SJSA1 (cell line): ENCODE results near the gene NSG1. TPM values are rescaled to one million over a fixed set of nuclear protein-coding genes. Genes with fewer than 3 reads are reported as not detected.
A peak's percentile ranks its signal among the peaks of the same experiment; 100 is the strongest.
"Not testable (repeated sequence)": the region's sequence is repeated elsewhere in the genome, so short reads cannot be mapped to it uniquely, and the experiment has no call there.

ENCODE experiments used
- DNase-seq, 2 experiments: peaks; one replicate each; pipeline ENCODE4 v3.0.0-alpha.2; 2015 to 2020; ENCODE audit warnings: low spot score in 2 of 2, low read depth in 1 of 2
- H3K27ac ChIP-seq: fragments of 250-450 bp; sonication (Bioruptor Pico); 2 replicates; pipeline ENCODE4 v1.5.1; 2020; ENCODE audit warnings: mild to moderate bottlenecking, moderate library complexity
- H3K27me3 ChIP-seq: fragments of 250-450 bp; sonication (Bioruptor Pico); replicated peaks from 2 replicates; pipeline ENCODE4 v1.5.1; 2020; ENCODE audit warnings: mild to moderate bottlenecking, moderate library complexity
- H3K36me3 ChIP-seq: fragments of 250-450 bp; sonication (Bioruptor Pico); 2 replicates; pipeline ENCODE4 v1.5.1; 2020; ENCODE audit warnings: mild to moderate bottlenecking
- H3K4me1 ChIP-seq: fragments of 250-450 bp; sonication (Bioruptor Pico); replicated peaks from 2 replicates; pipeline ENCODE4 v1.6.1; 2021; ENCODE audit warnings: mild to moderate bottlenecking
- H3K4me3 ChIP-seq: fragments of 250-450 bp; sonication (Bioruptor Pico); 2 replicates; pipeline ENCODE4 v1.5.1; 2020; ENCODE audit warnings: mild to moderate bottlenecking
- H3K9me3 ChIP-seq: fragments of 250-450 bp; sonication (Bioruptor Pico); replicated peaks from 2 replicates; pipeline ENCODE4 v1.5.1; 2020; ENCODE audit warnings: mild to moderate bottlenecking
- total RNA-seq: library from RNA; depleted of rRNA; stranded (reverse); fragments of >200 nt; shearing (Covaris generic); gene quantifications from 2 replicates; pipeline ENCODE4 v1.2.3, GENCODE V29; 2014

Gene NSG1
- total RNA-seq, 1 experiment from 2014 or later: not detected

DNA sequence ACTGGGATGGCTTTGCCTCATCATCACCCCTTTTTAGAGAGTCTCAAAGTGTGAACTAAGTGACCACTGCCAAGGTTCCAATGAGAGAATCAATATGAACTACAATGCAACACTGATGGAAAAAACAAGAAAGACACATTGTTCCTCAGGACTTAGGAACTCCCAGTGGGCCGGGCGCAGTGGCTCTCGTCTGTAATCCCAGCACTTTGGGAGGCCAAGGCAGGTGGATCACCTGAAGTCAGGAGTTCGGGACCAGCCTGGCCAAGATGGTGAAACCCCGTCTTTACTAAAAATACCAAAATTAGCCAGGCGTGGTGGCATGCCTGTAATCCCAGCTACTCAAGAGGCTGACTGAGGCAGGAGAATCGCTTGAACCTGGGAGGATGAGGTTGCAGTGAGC lies 35.2 kb downstream of the NSG1 start:
- not testable (repeated sequence) for H3K27me3 ChIP-seq, DNase-seq, H3K4me1 ChIP-seq, H3K9me3 ChIP-seq, H3K27ac ChIP-seq, H3K4me3 ChIP-seq
- H3K36me3 ChIP-seq: peaks cover 38% of the 10 kb centered on the region

DNA sequence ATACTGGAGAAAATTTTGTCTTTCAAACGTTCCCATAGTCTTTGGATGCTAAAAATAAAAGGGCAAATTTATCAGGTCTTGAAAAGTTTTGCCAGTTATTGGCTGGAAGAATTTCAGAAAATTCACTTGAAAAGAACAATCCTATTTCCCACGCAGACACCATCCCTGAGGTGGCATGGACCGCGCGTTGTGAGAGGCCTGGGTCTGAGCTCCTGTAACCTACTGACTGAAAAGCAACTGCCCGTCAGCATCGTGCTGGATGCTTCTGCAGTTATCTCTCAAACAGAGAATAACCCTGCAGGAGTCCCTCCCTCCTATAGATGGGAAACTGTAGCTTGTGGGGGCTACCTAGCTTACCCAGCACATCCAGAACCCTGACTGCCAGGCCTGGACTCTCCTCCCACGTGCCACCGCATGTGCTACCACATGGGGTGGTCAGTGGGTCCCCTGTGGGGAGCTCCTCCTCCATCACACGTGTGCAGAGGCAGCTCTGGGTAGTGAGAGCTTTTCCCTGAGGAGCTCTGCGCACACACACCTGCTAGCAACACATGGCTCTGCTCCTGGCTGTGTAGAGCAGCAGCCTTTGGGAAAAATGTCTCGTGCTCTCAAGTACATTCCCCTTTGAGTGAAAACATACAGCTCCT lies 36.1 kb downstream of the NSG1 start:
- Histone ChIP-seq H3K36me3 (peaks cover 38% of the 10 kb centered on the region), H3K27me3 (no peaks in the 10 kb centered on the region), H3K4me3 (no peak overlapping the region), H3K9me3 (no peaks in the 10 kb centered on the region), H3K27ac (no peak overlapping the region), H3K4me1 (no peaks in the 10 kb centered on the region; the same call in 1 of the 2 replicates)
- DNase-seq: no peak

DNA sequence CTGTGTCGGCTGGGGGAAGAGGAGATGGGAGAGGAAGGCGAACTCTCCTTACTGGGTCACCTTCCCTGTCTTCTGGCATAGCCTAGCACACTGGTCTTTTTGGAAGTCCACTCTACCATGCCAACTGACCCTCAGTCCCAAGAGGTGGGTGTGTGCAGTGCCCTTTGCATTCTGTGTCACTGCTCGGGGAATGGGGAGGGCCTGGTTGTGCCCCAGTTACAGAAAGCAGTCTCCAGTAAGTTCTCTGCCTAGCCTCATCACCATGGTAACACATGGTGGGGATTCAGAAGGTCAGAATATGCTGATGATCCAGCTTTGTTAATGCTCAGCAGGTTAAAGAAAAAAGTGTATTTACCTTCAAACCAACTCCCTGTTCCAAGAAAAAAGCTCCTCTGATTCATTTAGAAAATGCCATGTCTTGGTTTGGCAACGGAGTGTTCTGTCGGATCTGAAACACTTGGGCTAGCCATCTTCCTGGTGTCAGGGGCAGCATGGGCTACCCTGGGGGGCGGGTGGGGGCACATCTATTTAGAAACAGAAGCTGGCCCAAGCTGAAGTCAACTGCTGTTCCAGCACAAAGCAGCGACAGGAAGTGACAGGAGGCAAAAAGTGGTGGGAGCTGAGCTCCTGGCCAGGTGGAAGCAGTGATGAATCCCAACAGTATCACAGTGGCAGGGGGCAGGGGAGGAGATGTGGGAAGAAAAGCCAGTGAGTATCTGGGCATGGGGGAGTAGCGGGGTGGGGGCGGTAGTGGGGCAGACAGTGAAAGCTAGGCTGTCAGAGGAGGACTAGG lies 37.0 kb downstream of the NSG1 start:
- Histone ChIP-seq H3K9me3 (no peaks in the 10 kb centered on the region), H3K36me3 (peaks cover 44% of the 10 kb centered on the region), H3K27ac (no peak overlapping the region), H3K4me1 (no peaks in the 10 kb centered on the region; the same call in 1 of the 2 replicates), H3K4me3 (no peak overlapping the region), H3K27me3 (no peaks in the 10 kb centered on the region)
- DNase-seq: peak in 1 of 2 experiments; percentile 25

DNA sequence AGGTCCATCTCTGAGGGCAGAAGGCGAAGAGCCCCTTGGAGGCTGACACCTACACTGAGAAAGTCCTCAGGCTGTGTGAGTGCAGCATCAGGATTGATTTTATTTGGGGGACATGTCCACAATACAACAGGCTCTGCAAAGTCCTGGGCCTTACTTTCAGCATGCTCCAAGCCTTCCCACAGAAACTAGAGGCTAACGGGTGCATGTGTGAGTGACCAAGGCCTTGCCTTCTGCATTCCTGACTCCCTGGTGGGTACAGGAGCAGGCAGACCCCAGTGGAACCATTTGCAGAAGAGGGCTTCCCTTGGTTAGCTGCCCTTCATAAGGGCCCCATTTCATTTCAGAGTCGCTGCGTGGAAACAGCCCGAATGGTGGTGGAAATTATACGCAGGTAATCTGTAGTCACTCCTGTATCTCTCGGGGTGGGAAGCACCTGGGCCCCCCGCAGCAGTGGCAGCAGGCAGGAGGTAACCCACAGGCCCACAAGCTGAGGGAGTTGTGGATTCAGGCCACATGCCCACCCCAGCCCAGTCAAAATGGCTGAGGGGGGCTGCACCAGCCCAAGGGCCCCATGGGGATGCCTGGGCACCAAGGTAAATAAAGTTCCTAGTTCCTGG lies 37.7 kb downstream of the NSG1 start:
- Histone ChIP-seq H3K9me3 (no peaks in the 10 kb centered on the region), H3K4me3 (no peak overlapping the region), H3K4me1 (no peaks in the 10 kb centered on the region; the same call in 1 of the 2 replicates)

DNA sequence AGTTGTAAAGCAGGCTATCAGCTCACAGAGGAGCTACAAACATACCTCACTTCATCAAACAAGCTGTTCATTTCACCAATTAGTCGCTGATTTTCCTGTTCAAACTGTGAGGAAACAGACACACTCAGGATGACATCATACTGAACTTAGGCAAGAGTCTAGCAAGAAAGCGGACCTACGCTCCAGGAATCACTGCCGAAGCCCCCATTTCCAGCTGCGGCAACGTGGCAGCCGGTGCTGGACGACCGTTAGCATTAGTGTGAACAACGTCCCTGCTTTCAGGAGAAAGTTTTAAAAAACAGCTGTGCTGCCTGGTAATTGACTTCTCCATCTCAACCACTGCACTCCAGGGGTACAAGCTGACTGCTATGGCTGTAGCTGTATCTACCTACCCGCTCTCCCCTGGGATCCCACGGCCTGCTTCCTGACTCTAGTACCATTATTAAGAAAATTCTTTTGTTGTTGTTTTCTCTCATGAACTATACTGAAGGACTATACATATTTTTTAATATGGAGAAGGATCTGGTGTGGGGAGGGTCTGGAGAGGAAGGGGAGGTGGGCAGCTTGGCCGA lies 38.3 kb downstream of the NSG1 start:
- Histone ChIP-seq H3K27ac (no peak overlapping the region), H3K36me3 (peaks cover 31% of the 10 kb centered on the region), H3K4me1 (peaks cover under 1% of the 10 kb centered on the region; the same call in 1 of the 2 replicates), H3K27me3 (no peaks in the 10 kb centered on the region), H3K4me3 (no peak overlapping the region), H3K9me3 (no peaks in the 10 kb centered on the region)
- no peak for DNase-seq

More for the DNA sequence above, 37.7 kb downstream of the NSG1 start:
- no peak overlapping the region for H3K27ac ChIP-seq
- H3K36me3 ChIP-seq: peaks cover 37% of the 10 kb centered on the region
- H3K27me3 ChIP-seq: no peaks in the 10 kb centered on the region
- DNase-seq: no peak

DNA sequence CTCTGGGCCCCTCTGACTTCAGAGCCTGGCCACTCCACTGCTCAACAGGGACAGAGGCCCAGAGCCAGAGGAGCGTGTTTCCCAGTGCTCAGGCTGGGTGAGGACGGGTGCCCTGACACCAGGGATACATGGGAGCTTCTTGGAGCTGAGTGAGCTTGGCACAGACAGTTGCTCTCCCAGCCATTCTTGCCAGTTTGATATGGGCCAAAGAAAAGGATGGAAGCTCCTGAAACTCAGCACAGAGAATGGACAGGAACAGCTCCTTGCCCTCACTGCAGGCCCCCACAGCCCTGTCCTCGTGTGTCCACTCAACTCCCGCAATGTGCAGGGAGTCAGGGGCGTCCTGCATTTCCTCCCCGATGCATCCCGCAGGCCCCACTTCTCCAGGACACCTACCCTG lies 38.8 kb downstream of the NSG1 start:
- no peak for DNase-seq
- Histone ChIP-seq H3K36me3 (peaks cover 26% of the 10 kb centered on the region), H3K27ac (no peak overlapping the region), H3K4me3 (no peak overlapping the region), H3K27me3 (no peaks in the 10 kb centered on the region), H3K9me3 (no peaks in the 10 kb centered on the region), H3K4me1 (peaks cover 5% of the 10 kb centered on the region; the same call in 1 of the 2 replicates)

DNA sequence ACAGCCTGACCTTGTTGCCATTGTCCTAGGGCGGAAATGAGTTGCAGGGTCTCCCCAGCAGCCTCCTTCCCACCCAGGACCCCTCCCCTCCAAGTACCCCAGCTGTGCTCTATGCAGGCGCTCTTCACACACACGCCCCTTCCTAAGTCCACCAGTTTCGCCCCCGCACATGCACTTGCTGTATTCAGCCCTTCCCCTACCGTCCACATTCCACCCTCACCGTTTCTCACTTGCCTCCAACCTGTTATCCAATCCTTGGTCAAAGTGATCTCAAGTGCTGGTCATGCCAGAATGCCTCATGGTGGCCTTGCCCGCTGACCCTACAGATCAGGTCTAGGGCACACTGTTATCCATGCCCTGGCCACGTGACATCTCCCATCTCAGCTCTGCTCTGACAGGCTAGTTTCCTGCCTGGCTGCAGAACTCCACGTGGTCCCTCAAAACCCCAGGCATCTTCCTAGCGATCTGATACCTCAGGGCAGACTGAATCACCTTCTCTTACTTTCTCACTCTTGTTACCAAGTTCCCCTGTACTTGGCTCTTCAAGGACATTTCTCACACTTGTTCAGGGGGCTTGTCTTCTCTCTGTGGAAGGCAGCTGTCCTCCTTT lies 39.7 kb downstream of the NSG1 start:
- Histone ChIP-seq H3K9me3 (no peaks in the 10 kb centered on the region), H3K4me3 (no peak overlapping the region), H3K27ac (no peak overlapping the region), H3K36me3 (peaks cover 21% of the 10 kb centered on the region), H3K27me3 (no peaks in the 10 kb centered on the region), H3K4me1 (peaks cover 8% of the 10 kb centered on the region; the same call in 1 of the 2 replicates)
- DNase-seq: peak in 1 of 2 experiments; percentile 32

DNA sequence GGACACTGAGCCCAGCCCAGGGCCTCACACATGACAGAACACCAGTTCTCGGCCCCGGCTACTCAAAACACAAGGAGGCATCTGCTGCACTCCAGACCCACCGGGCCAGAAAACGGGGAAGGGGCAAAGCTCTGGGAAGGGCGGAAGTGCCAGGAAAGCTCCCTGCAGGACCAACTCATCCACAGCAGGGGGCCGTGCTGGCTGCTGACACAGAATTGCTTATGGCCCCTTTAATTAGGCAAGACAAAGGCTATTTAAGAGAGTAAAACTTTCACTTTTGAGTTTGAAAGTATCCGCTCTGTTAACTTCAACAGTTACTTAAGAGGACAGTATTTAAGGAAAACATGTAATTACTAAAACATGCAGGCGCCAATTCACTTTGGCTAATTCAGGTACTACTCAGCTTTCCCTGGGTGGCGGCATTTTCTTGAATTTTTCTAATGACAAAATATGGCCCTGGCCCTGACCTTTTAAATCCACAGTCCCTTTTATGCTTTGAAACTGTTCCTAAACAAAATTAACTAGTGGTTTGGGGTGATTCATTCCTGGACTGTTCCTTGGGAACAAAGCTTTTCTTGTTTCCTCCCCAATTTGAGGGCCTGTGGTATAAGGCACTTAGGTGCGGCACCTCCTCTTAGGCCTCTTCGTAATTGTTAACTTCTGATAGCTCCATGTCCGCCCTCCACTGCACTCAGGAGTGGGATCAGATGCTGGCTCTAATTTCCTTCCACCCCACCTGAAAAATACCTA lies 40.4 kb downstream of the NSG1 start:
- Histone ChIP-seq H3K27ac (no peak overlapping the region), H3K4me1 (peaks cover 8% of the 10 kb centered on the region; the same call in 1 of the 2 replicates), H3K27me3 (no peaks in the 10 kb centered on the region), H3K9me3 (no peaks in the 10 kb centered on the region), H3K4me3 (no peak overlapping the region), H3K36me3 (peaks cover 16% of the 10 kb centered on the region)
- DNase-seq: peak in 1 of 2 experiments; percentile 40

DNA sequence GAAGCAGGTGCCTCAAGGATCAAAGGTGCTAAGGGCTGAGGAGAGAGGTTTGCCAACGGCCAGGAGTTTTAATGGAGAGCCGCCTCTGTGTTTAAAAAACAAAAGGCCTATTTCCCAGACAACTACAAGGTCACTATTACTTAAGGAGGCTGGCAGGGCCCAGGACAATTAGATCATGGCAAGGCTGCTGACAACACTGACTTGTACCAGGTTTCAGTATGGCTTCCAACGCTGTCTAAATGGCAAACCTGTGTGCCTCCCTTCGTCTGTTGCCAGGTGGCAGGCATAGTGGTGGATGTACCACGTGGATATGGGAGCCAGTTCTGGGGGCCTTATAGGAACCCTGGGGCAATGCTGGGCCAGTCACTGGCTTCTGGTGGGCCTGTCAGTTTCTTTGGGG lies 41.0 kb downstream of the NSG1 start:
- H3K27ac ChIP-seq: no peak overlapping the region
- no peaks in the 10 kb centered on the region for H3K9me3 ChIP-seq
- H3K4me3 ChIP-seq: no peak overlapping the region
- H3K4me1 ChIP-seq: peaks cover 8% of the 10 kb centered on the region; the same call in 1 of the 2 replicates
- no peak for DNase-seq
- H3K27me3 ChIP-seq: no peaks in the 10 kb centered on the region
- peaks cover 16% of the 10 kb centered on the region for H3K36me3 ChIP-seq

DNA sequence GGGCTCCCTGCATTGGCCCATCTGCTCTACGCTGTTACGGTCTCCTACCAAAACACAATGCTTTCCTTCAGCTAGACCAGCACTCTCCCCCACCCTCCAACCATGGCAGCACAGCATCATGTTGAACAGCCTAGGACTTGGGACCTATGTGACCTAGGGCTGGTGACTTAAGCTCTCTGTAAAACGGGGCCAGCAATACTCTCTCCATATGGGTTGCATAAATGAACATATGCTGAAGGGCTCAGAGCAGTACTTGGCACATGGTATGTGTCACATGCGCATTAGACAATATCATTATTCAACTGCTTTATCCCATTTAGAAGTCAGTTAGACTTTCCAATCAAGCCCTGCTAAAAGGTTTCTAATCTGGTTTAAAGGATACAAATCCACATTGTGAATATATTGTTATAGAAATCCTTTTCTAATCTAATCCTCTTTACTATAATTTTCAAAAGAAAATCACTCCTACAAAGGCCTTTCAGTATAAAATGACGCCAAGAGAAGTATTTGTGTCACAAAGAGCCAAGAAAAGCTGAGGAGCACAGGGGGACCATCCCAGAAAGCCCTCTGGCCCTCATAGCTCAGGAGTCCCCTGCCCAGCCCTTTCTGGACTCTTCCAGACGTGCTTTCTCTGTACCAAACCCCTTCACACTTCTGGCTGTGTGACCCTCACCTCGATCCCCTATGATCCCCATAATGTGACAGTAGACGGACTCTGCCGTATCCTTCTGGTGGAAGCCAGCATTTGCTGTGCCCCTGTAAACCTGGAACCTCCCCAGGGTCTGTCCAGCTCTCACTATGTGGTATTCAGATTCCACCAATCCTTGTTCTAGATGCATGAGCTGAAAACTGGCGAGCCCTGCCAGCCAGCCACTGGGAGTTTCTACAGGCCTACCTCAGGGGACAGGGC lies 42.3 kb downstream of the NSG1 start:
- no peak for DNase-seq

DNA sequence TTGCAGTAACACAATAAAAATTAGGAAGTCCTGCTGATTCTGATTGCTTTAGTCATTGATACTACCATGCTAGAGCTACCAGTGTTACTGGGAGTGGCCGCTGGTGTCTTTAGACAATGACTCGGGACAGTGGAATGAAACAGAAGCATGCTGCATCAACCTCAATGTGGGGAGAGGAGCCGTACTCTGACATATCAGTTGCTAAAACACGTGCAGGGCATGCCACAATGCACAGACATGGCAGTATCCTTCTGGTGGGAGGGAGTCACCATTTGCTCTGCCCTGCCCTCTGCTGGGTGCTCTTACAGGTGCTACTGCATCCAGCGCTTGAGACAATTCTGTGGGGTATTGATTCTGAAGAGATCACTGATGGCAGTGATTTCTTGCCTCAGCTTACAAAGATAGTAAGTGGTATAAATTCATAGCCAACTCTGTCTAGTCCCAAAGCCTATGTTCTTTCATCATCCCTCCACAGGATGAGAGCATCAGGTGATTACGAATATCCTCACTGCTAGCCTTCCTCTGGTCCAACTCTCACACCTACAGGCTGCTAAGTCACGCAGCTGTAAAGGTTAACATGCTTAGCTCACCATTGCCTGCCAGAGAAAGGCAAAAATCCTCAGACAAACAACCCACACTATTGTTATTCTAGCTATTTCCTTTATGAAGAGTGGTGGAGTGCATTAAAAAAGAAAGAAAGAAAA lies 43.7 kb downstream of the NSG1 start:
- Histone ChIP-seq H3K27ac (no peak overlapping the region), H3K9me3 (no peaks in the 10 kb centered on the region)

More for the DNA sequence above, 42.3 kb downstream of the NSG1 start:
- H3K36me3 ChIP-seq: peaks cover 8% of the 10 kb centered on the region
- H3K27ac ChIP-seq: no peak overlapping the region
- H3K9me3 ChIP-seq: no peaks in the 10 kb centered on the region
- H3K27me3 ChIP-seq: no peaks in the 10 kb centered on the region
- no peak overlapping the region for H3K4me3 ChIP-seq
- peaks cover 8% of the 10 kb centered on the region; the same call in 1 of the 2 replicates for H3K4me1 ChIP-seq

More for the DNA sequence above, 43.7 kb downstream of the NSG1 start:
- DNase-seq: peak; percentile 36 to 67
- no peaks in the 10 kb centered on the region for H3K27me3 ChIP-seq
- peaks cover 8% of the 10 kb centered on the region; the same call in 1 of the 2 replicates for H3K4me1 ChIP-seq
- H3K36me3 ChIP-seq: peaks cover 11% of the 10 kb centered on the region
- H3K4me3 ChIP-seq: no peak overlapping the region
